RPMI7951 (cell line): ENCODE measurements around the gene ZDHHC6. TPM values are rescaled to one million over a fixed set of nuclear protein-coding genes. Genes with fewer than 3 reads are reported as not detected.
A peak's percentile ranks its signal among the peaks of the same experiment; 100 is the strongest.
"Not testable (repeated sequence)": the region's sequence is repeated elsewhere in the genome, so short reads cannot be mapped to it uniquely, and the experiment has no call there.

Experiments
- DNase-seq: peaks from one replicate; pipeline ENCODE4 v3.0.0-alpha.2; 2012; ENCODE audit warnings: low read depth
- total RNA-seq: library from RNA; depleted of rRNA; stranded (reverse); fragments of >200 nt; shearing (Covaris generic); gene quantifications from 2 replicates; pipeline ENCODE4 v1.2.3, GENCODE V29; 2014; rRNA removed

ZDHHC6 gene, protein sequence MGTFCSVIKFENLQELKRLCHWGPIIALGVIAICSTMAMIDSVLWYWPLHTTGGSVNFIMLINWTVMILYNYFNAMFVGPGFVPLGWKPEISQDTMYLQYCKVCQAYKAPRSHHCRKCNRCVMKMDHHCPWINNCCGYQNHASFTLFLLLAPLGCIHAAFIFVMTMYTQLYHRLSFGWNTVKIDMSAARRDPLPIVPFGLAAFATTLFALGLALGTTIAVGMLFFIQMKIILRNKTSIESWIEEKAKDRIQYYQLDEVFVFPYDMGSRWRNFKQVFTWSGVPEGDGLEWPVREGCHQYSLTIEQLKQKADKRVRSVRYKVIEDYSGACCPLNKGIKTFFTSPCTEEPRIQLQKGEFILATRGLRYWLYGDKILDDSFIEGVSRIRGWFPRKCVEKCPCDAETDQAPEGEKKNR
- total RNA-seq: 35.6 and 38.8 TPM in 2 replicates

DNA sequence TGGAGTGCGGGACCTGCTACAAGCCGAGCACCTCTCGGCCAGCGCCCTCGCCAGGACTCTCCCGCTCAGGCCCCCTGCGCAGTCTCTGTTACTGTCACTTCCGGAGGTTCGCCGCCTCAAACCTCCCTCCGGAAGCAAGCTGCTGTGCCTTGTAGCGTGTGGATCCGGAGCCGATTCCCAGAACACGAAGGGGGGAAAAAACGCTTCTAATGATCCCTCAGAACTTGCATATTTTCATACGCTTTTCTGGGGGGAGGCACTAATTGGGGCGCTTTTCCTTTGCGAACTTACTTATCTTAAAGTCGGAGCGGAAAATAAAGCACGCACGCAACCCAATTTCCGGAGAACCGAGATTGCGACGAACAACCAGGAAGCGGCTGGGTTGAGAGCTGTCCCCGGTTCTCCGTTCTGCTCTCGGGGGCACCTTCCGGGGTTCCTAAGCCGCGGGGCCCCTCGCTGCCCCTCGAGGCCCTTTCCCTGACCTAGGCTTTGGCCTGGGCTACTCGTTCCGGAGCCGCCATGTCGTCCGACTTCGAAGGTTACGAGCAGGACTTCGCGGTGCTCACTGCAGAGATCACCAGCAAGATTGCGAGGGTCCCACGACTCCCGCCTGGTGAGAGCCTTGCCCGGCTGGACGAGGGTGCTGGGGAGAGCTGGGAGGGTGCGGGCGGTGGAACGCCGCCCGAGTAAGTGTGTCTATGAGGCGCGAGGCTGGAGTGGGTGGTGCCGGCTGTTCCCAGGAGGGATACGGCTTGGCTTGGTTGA, at the start of gene ZDHHC6, which contains the start of gene VTI1A:
TSS of gene ZDHHC6 (minus strand) at position 60 of the 765 bp plus-strand sequence. CDS start 1,478 bp downstream, outside the sequence.
TSS of gene VTI1A (plus strand) at position 361 of the 765 bp plus-strand sequence. CDS start at position 520, 159 bp downstream.
- DNase-seq: peak; percentile 79

DNA sequence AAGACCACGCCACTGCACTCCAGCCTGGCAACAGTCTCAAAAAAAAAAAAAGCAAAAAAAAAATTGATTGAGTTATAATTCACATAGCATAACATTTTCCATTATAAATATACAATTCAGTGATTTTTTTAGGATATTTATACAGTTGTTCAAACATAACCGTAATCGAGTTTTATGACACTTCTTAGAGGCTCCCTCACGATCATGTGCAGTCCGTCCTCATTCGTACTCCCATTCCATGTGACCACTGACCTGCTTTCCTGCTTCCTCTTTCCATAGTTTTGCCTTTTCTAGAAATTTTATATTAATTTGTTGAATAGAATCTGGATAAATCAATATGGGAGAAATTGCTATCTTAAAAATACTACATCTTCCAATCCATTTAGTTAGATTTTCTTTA, 46.0 kb upstream of the ZDHHC6 start:
- no peak for DNase-seq

DNA sequence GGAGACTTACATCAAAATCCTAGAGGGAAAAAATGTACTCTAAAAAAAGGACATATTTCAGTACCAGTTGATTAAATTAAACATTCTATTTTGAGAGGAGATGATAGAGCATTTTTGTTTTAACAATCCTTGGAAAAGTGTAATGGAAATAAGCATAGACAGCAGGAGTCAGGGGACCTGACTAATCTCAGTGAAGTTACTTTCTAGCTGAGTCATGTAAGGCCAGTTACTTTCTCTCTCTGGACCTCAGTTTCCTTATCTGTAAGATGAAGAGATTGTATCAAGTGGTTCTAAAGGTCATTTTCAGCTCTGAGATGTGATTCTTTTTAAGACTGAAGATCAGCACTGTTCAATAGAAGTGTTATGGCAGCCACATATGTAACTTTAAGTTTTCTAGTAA, 44.4 kb upstream of the ZDHHC6 start:
- DNase-seq: no peak

DNA sequence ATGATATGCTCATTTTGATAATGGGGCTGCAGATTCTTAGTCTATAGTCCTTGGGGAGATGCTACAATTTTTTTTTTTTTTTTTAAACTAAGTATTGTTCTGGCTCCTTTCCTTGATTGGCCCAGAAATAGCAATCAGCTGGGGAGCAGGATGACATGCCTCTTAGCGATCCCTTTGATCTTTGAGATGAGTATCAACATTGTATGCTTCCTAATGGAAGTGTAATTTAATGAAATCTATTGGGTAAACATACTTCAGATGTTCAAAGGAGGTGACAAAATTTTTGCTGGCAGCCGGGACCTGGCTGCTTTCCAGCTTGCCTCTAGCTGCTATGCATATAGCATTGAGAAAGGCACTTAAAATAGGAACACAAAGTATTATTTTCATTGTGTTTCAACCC, 43.8 kb upstream of the ZDHHC6 start:
- DNase-seq: peak; percentile 41

DNA sequence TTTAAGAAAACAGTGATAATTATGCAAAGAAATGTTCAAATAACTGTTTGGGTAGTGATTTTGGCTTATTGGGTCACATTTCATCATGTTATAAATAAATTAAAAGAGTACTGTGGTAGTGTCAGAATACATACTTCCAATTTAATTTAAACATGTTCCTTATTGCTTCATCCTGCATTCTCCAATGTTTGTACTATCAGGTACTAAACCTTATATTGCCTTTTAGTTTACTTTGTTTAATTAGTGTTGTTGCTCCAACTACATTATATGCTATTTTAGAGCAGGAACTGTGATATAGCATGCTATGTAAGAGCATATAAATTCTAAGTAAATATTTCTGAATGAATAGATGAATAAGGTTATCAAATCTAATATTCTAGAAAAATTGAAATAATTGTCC, 41.2 kb upstream of the ZDHHC6 start:
- no peak for DNase-seq

DNA sequence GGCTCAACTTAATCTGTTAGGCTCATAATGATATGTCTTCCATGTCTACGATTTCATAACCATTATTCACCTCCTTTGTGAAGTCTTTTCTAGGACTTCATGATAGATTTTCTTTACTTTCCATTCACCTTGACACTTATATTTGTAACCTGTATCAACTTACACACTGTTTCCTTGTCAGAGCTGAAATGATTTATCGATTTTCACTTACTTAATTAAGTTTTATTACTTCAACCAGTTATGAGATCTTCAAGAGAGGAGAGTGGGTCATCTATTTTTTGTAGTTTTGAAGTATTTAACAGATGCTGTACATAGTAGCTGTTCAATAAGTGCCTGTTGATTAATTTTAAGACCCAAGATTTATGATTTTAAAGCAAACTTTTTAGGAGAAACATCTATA, 37.7 kb upstream of the ZDHHC6 start:
- DNase-seq: no peak

DNA sequence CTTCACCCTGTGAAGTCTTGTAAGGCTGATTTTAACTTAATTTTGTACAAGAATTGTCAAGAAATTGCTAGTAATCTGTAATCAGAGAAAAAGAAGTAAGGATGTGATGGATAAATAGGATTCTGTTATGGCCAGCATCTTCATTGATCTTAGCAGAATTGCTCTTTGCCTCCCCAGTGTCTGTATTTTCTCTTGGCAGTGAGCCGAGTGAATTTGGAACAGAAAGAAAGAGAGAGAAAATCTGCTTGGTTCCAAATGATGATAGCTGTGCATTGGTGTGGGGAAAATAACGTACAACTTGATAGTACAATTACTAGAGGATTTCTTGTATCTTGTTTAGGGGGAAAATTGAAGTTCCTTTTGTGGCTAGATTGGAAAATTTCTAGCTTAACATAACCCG, 34.9 kb upstream of the ZDHHC6 start:
- no peak for DNase-seq

DNA sequence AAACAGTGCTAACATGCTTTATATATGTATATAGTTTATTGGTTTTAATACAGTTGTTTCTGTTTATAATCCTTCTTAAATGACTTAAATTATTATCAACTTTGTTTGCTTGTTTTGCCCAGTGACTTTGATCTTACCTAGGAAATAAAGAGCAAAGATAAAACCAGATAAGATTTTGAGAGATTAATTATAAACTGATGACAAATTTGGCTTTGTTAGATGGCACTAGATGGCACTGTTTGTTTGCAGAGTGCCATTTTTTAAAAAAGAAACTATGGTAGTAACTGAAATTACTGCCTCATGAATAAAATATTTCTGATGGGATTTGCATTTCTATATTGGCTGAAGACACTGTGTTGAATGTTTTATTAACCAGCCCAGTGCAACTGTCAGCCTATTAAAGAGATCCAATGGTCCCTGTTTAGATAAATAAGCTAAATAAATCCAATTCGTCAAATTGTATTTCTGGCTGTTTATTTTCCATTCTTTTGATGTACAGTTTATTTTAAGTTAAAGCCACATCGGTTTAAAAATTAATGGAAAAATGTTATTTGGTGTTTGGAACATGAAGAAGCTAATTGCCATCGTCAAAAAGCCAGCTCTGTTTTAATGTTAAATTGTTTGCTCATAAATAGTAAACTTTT, 29.0 kb upstream of the ZDHHC6 start:
- DNase-seq: no peak

DNA sequence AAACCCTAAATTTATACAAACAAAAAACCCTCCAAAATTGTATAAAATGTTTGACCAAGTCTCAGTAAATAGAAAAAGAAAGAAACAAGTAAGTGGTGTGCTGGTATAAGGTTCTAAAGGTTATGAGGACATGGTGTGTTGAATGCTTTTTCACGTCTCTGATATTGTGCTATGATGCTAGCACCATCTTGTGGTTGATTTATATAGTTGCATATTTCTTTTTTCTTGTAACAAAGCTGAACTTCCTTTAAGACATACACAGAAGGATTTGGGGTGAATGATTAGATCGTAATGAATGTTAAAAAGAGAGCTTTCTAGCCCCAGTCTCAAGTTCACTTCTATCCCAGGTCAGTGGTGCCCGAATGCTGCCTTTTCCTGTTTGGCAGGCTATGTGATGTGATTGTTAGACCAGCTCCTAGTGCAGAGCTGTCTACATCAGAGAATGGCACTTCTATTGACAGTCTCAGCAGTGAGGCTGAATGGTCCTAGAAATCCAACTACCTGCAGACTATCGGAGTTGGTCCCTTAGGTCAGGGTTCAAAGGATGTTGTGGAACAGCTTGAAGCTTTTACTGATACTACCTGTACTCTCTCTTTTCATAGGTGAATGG, 25.3 kb upstream of the ZDHHC6 start:
- DNase-seq: peak; percentile 51

DNA sequence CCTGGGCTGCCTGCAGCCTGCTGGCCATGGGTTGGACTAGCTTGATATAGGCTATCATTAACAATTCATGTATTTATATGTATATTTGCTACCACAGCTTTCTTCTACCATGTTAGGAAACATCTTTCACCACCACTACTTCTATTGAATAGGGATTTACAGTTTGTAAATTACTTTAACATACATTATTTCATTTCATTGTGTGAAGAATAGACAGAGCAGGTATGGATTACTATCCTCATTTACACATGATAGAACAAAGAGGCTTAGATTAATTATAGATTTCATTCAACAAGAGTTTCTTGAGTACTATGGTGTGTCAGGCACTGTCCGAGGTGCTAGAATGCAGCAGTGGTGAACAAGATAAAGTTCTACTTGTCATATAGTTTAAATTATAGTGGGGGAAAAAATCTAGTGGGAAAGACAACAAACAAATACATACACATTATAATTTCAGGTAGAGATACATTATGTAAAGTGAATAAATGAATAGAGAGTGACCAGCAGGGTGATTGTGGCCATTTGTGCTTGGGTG, 20.9 kb upstream of the ZDHHC6 start:
- DNase-seq: no peak

DNA sequence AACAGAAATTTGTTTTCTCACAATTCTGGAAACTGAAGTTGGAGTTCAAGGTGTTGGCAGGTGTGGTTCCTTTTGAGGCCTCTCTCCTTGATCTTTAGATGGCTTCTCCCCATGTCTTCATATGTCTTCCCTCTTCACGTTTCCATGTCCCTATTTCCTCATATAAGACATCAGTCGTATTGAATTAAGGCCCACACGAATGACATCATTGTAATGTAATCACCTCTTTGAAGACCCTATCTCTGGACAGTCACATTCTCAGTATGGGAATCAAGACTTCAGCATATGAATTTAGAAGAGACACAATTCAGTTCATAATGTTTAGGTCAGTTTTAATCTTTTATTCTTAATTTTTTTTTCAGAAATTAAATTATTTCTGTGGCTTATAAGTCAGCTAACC, 20.1 kb upstream of the ZDHHC6 start:
- DNase-seq: no peak

DNA sequence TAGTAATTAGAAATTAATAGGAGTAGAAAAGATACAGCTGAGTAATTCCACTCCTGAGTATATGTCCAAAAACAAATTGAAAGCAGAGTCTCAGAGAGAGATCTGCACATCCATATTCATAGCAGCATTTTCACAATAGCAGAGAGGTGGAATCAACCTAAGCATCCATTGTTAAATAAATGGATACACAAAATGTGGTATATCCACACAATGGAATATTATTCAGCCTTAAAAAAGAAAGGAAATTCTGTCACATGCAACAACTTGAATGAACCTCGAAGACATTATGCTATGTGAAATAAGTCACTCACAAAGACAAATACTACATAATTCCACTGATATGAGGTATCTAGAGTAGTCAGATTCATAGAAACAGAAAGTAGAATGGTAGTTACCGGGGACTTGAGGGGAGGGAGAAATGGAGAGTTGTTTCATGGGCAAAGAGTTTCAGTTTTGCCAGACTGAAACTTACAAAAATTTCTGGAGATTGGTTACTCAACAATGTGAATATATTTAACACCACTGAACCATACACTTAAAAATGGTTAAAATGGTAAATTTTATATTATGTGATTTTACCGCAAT, 18.7 kb upstream of the ZDHHC6 start:
- DNase-seq: no peak

DNA sequence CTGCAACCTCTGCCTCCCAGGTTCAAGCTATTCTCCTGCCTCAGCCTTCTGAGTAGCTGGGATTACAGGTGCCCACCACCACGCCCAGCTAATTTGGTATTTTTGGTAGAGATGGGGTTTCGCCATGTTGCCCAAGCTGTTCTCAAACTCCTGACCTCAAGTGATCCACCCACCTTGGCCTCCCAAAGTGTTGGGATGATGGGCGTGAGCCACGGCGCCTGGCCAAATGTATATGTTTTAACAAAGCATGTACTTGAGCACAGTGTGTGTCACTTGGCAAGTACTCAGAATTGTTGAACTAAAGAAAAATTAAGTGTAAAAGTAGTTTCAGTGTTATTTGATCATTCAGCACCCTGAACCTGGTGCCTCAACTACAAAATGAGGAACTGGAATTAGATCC, 17.4 kb upstream of the ZDHHC6 start:
- DNase-seq: not testable (repeated sequence)

DNA sequence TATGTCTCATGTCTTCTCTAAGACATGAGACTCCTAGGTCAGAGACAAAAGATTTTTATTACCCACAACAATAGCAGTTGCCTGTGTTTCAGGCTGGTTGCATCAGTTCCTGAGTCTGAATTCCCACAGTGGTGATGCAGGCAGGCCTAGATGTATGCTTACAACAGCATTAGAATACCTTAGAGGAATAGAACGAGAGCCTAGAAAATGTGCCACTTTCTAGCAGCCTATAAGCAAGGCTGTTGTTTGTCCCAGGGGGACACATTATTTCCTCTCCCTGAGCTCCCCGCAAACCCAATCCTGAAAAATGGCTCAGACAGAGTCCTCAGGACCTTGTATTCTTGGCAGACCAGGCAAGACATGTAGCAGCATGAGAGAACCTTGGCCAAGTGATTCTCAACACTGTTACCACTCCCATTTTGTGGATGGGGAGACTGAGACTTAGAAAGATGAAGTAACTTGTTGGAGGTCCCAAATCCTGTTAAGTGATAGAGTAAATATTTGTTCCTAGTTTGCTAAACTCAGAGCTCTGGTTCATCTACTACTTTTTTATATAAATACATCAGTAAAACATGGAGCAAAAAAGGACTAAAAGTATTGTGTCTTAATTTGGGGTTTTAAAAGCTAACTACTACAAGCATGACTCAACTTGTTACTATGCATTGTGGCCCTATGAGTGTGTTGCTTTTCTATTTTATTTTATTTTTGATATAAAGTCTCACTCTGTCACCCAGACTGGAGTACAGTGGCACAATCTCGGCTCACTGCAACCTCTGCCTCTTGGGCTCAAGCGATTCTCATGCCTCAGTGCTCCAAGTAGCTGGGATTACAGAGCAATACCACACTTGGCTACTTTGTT, 14.5 kb upstream of the ZDHHC6 start:
- DNase-seq: peak; percentile 13

DNA sequence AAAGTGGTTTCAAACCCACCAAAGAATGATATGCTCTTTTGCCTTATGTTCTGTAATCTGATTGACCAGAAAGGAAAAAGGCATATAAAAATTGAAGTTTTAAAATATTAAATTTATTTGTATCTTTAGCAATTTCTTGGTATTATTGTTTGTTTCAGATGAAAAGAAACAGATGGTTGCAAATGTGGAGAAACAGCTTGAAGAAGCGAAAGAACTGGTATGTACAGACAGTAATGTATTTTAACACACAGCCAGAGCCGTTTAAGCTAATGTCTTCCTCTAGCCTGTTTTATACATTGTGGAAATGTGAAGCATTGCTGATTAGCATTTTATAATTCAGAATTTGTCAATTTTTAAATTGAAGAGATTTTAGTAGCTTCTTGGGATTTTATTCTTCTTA, 13.7 kb upstream of the ZDHHC6 start:
- DNase-seq: no peak

DNA sequence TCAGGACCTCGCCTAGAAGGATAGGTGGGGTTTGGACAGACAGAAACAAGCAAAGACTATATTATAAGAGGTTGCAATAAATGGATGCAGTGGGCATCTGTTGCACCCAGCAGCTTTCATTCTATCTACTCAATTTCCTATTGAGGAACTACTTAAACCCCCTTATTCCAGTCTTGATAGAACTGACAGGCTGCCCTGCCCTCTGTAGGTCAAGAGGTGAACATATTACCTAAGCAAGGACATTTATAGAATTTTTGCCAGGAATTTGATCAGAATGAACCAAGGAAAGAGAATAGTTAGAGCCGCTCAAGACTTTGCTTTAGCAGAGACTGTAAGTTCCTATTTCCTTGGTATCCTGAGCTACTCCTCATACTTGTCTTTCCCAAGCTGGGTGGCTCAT, 9.8 kb upstream of the ZDHHC6 start:
- no peak for DNase-seq

DNA sequence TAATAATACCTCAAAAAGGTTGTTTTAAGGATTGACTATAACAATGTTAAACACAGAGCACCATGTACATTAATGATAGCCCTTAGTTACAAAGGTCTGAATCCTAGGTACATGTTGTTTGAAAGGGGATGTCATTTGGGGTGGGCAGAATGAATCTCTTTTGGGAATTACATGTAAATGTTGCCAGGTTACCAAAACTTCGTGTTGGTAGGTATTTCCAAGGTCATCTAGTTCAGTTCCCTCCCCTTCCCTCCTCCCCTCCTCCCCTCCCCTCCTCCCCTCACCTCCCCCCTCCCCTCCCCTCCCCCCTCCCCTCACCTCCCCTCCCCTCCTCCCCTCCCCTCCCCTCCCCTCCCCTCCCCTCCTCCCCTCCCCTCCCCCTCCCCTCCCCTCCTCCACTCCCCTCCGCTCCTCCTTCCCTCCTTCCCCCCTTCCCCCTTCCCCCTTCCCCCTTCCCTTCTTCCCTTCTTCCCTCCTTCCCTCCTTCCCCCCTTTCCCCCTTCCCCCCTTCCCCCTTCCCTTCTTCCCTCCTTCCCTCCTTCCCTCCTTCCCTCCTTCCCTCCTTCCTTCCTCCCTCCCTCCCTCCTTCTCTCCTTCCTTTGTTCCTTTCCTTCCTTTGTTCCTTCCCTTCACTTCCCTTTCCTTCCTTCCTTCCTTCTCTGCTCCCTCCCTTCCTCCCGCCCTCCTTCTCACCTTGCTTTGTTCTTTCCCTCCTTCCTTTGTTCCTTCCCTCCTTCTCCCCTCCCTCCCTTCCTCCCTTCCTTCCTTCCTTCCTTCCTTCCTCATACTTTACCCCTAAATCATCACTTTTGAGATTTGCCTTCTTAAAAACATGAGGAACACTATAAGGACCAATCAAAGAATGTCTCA, 8.4 kb upstream of the ZDHHC6 start:
- no peak for DNase-seq

DNA sequence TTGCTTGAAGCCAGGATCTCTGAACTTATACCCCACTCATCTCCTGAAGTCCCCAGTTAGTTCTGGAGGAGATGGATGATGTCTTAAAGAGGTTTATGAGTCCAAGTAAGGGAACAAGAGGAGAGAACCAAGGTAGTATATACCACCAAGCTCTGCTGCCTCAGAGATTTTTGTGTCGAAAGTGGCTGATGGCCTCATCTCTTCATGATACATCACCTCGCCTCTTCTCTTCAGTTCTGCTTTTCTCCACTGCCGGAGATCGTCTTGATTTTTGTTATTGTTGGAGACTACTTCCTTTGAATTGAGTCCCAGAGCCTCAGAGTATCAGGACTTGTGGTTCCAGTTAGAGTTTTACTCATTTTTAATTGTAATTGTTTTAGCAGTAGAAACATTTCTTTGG, 2.2 kb upstream of the ZDHHC6 start:
- DNase-seq: no peak

DNA sequence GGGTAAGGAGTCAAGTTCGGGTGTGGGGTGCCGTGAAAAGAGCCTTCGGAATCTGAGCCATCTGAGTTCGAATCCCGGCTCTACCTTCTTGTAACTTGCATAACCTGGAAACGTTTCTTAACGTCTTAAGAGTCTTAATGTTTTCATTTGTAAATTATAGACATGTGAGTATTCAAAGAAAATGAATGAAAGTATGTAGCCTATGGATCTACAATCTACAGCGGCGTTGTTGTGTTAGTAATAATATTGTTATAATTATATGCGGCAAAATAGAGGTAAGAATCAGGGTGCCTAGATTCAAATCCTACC, 860 bp upstream of the ZDHHC6 start:
- DNase-seq: no peak
